ENCODE data around the gene NOM1.
A peak's percentile ranks its signal among the peaks of the same experiment; 100 is the strongest.
"Not testable (repeated sequence)": the region's sequence is repeated elsewhere in the genome, so short reads cannot be mapped to it uniquely, and the experiment has no call there.

The NOM1 gene

DNA sequence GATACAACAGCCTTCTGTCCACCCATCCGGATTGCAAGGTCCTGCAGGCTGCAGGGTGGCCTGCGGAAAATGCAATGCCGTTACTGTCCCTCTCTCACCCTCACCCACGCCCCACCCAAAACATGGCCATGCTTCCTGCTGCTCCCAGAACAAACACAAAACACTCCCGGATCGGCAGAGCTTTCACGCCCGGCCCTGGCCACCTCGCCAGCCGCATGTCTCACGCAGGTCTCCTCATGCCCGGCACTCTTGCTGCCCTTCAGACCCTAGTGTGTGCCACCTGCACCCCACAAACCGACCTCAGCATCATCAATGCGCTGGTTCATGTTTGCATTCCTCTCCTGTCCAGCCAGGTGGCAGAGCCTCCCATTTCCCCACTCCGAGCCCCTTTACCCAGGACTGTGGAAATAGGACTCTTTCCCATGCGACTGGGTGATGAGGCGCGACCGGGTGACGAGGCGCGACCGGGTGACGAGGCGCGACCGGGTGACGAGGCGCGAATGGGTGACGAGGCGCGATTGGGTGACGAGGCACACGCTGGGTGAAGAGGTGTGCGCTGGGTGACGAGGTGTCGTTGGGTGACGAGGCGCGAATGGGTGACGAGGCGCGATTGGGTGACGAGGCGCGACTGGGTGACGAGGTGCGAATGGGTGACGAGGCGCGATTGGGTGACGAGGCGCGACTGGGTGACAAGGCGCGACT, 8.9 kb upstream of the NOM1 start:
- no peak for DNase-seq

DNA sequence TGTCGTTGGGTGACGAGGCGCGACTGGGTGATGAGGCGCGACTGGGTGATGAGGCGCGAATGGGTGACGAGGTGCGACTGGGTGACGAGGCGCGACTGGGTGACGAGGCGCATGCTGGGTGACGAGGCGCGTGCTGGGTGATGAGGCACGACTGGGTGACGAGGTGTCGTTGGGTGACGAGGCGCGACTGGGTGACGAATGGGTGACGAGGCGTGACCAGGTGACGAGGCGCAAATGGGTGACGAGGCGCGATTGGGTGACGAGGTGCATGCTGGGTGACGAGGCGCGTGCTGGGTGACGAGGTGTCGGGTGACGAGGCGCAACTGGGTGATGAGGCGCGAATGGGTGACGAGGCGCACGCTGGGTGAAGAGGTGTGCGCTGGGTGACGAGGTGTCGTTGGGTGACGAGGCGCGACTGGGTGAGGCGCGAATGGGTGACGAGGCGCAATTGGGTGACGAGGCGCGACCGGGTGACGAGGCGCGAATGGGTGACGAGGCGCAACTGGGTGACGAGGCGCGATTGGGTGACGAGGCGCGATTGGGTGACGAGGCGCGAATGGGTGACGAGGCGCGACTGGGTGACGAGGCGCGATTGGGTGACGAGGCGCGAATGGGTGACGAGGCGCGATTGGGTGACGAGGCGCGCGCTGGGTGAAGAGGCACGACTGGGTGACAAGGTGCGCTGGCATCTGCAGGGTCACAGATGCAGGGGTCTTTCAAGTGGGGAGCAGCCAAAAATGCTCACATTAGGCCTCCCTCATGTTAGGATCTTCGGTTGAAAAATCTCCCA, 7.9 kb upstream of the NOM1 start:
- no peak for DNase-seq

DNA sequence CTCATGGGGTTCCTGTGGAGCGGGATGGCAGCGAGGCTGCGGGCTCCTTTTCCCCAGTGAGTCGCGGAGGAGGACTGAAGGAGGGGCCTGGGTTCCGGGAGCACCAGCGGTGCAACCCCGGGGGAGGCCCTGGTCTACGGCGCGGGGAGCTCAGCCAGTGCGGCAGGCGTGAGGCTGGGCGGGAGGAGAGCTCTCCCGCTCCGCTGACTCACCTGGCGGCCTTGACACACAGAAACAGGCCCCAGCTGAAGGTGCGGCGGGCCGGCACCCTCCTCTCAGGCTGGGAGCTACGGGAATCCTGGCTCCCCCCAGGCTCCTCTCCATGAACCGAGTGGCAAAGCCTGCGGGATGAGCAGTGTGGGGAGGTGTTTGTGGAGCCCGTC, 6.8 kb upstream of the NOM1 start:
- DNase-seq, result no peak

GRCh38 chr7:156943091-156944041, 6.1 kb upstream of the NOM1 start:
- no peak for DNase-seq

GRCh38 chr7:156944876-156945275, 4.6 kb upstream of the NOM1 start:
- DNase-seq, result no peak

DNA sequence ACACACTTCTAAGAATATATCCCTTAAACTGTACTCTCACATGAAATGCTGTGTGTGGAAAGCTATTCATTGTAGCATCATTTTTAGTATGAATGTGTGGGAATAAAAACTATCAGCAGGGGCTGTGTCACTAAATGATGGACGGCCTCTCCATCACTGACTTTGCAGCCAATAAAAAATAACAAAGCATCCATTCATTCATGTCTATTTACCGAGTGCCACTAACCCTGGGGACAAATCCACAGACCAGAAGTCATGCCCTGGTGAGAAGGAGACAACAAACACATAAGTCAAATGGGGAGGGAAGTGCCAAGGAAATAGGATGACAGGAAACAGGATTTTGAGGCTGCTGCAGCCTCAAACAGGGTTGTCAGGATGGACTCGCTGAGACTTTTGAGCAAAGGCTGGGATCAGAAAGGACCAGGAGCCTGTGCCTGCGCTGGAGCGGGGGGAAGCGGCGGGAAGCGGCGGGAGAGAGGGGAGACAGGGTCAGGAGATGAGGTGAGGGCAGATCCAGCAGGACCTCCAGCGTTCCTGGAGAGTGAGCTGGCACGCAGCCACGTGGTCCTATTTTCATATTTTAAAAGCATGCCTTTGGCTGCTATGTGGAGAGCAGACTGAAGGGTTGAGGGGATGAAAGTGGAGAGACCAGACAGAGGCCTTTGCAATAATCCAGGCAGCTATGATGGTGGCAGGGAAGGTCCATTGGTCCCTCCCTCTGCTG, 2.2 kb upstream of the NOM1 start:
- DNase-seq, result peak in 1 of 51 donors; percentile 19

DNA sequence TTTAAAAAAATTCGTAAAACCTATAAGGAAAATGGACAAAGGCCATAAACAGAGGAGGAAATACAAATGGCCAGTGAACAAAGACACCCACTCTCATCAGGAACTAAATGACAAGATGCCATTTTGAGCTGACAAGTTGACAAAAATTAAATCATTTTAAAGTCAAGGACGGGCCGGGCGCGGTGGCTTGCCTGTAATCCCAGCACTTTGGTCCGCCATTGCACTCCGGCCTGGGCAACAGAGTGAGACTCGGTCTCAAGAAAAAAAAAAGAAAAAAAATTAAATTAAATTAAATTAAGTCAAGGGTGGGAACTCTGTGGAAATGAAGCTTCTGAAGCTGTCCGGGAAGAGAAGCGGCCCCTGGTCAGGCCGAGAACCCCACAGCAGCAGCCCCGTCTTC, 1.2 kb upstream of the NOM1 start:
- no peak for DNase-seq

DNA sequence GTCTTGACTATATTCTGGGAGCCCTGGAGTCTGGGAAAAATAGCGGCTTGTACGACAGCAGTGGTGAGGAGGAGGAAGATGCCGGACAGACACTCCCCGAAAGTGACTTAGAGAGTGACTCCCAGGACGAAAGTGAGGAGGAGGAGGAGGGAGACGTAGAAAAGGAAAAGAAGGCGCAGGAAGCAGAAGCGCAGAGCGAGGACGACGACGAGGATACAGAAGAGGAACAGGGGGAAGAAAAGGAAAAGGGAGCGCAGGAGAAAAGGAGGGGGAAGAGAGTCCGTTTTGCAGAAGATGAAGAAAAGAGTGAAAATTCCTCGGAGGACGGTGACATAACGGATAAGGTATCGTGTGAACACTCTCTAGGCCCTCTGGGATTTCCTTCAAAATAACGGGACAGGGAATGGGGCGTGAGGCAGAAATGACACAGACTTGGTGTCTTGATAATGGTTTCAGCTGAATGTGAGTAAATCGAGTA, 908 bp downstream of the NOM1 start:
- peak in 1 of 51 donors; percentile 19 for DNase-seq

GRCh38 chr7:156953215-156953614, 3.7 kb downstream of the NOM1 start:
- not testable (repeated sequence) for DNase-seq

- no peak for DNase-seq
Measured at GRCh38 chr7:156954941-156955340, 5.4 kb downstream of the NOM1 start.

DNA sequence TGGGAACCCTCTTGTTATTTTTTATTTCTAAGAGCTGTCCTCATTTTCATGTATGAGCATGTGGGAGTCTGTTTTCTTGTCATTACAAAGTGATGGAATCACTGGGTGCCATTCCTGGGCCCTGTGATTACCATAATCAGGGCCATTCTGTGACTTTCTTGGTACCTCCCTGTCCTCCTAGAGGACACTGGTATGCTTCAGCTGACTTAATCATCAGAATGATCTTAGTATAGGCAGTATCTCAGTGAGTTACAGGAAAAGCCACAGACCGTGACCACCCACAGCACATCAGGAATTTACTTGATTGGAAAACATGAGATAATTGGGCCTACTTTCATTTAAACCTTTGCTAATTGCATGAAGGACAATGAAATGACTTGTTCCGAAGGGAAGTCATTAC, 7.2 kb downstream of the NOM1 start:
- no peak for DNase-seq

DNA sequence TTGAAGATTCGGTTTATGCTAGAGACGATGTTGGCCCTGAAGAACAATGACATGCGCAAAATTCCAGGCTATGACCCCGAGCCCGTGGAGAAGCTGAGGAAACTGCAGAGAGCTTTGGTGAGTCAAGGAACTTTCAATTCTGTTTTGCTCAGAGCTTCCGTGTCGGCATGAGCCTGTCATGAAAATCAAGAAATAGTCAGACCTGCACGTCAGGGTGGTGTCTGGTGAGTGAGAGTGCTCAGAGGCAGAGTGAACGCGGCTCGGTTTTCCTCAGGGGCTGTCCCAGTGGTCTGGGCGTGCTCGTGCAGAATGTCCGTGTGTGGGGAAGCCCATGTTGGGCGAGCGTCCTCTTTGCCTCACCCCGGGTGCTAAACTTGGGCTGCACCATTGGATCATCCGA, 12.6 kb downstream of the NOM1 start:
- no peak for DNase-seq

DNA sequence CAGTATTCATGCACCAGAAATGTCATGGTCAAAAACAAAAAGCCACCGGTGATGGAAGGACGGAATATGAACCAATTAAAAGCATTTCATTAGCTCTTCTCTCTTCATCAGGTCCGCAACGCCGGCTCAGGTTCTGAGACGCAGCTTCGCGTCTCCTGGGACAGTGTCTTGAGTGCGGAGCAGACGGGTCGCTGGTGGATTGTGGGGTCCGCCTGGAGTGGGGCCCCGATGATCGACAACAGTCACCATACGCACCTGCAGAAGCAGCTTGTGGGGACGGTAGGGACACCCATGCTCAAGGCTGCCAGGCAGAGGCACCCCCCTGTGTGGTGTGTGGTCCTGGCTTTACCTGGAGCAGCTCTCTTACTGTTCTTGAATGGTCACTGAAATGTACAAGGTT, 13.4 kb downstream of the NOM1 start:
- DNase-seq, result no peak

- no peak for DNase-seq
Measured at GRCh38 chr7:156963472-156963871, 14.0 kb downstream of the NOM1 start.

- no peak for DNase-seq
Measured at GRCh38 chr7:156964971-156965370, 15.5 kb downstream of the NOM1 start.

- DNase-seq, result no peak
Measured at GRCh38 chr7:156966387-156966786, 16.9 kb downstream of the NOM1 start.

- DNase-seq, result no peak
Measured at GRCh38 chr7:156968183-156968582, 18.7 kb downstream of the NOM1 start.

DNA sequence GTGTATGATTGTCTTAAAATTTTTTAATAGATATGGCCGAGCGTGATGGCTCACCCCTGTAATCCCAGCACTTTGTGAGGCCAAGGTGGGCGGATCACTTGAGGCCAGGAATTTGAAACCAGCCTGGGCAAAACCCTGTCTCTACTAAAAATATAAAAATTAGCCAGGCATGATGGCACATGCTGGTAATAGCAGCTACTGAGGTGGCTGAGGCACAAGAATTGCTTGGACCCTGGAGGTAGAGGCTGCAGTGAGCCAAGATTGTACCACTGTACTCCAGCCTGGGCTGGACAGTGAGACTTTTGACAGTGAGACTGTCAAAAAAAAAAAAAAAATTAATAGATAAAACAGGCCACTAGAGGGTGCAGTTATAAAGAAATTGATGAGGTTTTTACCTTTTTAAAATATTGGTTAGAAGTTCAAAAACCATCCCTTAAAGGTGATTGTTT, 20.5 kb downstream of the NOM1 start:
- DNase-seq, result no peak

- no peak for DNase-seq
Measured at GRCh38 chr7:156975620-156976019, 26.1 kb downstream of the NOM1 start.

- DNase-seq, result no peak
Measured at GRCh38 chr7:156979007-156979606, 29.6 kb downstream of the NOM1 start.

DNA sequence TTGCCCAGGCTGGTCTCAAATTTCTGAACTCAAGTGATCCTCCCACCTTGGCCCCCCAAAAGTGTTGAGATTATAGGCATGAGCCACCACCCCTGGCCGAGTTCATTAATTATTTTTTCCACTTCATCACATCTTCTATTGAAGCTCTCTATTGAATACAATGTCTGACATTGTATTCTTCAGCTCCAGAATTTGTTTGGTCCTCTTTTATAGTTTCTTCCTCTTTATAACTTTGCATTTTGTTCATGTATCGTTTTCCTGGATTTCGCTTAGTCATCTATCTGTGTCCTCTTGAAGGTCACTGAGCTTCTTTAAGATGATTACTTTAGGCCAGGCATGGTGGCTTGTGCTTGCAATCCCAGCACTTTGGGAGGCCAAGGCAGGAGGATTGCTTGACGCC, 30.2 kb downstream of the NOM1 start:
- no peak for DNase-seq
